HUES6 (cell line): ENCODE measurements around the gene ASTL.

ENCODE experiments used
- H3K27ac ChIP-seq: 2 replicates; pipeline ENCODE4 v1.7.0; 2013; ENCODE audit warnings: low read depth, mild to moderate bottlenecking, low read length, inconsistent platforms
- H3K27me3 ChIP-seq: 2 replicates; pipeline ENCODE4 v1.6.1; 2013; ENCODE audit warnings: low read length; ENCODE audit not compliant: control insufficient read depth, insufficient read depth
- H3K36me3 ChIP-seq: 2 replicates; pipeline ENCODE4 v1.6.1; 2013; ENCODE audit warnings: low read length; ENCODE audit not compliant: control insufficient read depth, insufficient read depth
- H3K4me1 ChIP-seq: 2 replicates; pipeline ENCODE4 v1.6.1; 2013; ENCODE audit warnings: low read length; ENCODE audit not compliant: control insufficient read depth, insufficient read depth
- H3K4me3 ChIP-seq: 2 replicates; pipeline ENCODE4 v1.5.1; 2013; ENCODE audit warnings: low read depth, low read length
- H3K9ac ChIP-seq: one replicate; pipeline ENCODE4 v1.6.1; 2013; ENCODE audit warnings: mild to moderate bottlenecking, low read length
- H3K9me3 ChIP-seq: 2 replicates; pipeline ENCODE4 v1.6.1; 2013; ENCODE audit warnings: low read depth, low read length; ENCODE audit not compliant: control insufficient read depth, insufficient read depth

The ASTL gene

DNA sequence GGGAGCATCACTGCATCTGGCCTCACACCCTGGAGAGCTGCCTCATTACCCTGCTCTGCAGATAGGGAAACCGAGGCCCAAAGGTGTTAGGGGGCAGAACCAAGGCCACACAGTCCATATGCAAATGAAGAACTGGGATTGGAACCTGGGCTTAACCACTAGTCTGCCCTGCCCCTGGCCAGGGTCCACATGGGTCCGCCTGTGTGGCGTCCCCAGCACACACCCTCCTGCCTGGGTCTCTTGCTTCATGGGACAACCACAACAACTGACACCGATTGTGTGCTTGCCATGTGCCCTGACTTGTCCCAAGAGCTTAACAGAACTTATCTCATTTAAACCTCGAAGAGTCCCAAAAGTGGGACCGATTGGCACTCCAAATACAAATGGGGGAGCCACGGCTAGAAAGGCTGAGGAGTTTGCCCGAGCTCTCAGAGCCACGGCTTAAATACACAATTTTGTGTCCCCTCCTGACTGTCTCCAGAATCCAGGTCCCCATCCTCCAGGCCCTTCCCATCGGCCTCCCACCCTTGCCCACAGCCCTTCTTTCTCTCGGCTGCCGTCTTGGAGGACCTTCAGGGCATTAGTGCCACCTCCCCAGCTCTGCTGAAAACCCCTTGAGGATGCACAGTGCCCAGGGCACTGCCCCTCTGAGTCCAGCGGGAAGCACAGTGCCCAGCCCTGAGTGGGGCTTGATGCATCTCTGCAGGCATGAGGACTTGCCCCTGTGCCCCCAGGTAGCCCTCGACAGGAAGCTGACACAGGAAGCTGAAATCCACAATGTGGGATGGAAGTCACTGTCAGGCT is 12.7 kb upstream of the ASTL start:
- no peak overlapping the region for H3K27ac ChIP-seq
- no peak overlapping the region for H3K9ac ChIP-seq
- H3K4me3 ChIP-seq, result no peak overlapping the region
- H3K9me3 ChIP-seq, result no peaks in the 10 kb centered on the region
- H3K4me1 ChIP-seq, result peaks cover 36% of the 10 kb centered on the region
- peaks cover 14% of the 10 kb centered on the region for H3K27me3 ChIP-seq
- no peaks in the 10 kb centered on the region for H3K36me3 ChIP-seq

DNA sequence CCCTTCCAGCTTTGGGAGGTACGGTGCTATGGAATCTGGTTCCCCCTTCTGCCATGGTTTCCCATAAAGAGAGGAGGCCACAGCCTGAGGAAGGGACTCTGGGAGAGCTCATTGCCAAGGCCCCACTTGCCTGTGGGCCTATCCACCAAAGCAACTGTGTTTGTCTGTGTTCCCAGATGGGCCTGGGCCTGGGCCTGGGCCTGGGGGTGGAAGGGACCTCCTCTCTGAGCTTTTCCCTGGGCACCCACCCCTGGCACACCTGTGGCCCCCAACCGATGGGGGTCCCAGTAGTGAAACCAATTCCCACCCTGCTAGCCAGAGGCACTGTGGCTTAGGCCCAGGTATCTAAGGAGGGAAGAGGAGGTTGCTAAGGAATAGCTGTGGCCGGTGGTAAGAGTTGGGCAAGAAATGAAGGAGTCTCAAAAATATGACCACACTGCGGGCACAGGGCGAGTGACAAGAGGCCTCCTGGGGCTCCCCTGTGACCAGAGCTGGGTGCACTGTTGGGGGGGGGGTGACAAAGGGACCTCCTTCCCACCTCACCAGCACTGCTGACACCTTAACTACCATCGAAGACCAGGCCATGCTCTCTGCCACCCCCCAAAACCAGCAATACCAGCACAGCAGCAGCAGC is 11.8 kb upstream of the ASTL start:
- no peak overlapping the region for H3K4me3 ChIP-seq
- no peak overlapping the region for H3K27ac ChIP-seq
- H3K27me3 ChIP-seq, result peaks cover 23% of the 10 kb centered on the region
- no peak overlapping the region for H3K9ac ChIP-seq
- no peaks in the 10 kb centered on the region for H3K36me3 ChIP-seq
- H3K9me3 ChIP-seq, result no peaks in the 10 kb centered on the region
- peaks cover 41% of the 10 kb centered on the region for H3K4me1 ChIP-seq

GRCh38 chr2:96148410-96149217 is 10.3 kb upstream of the ASTL start:
- H3K36me3 ChIP-seq, result no peaks in the 10 kb centered on the region
- no peak overlapping the region for H3K27ac ChIP-seq
- peaks cover 45% of the 10 kb centered on the region for H3K4me1 ChIP-seq
- H3K9ac ChIP-seq, result no peak overlapping the region
- H3K4me3 ChIP-seq, result no peak overlapping the region
- peaks cover 38% of the 10 kb centered on the region for H3K27me3 ChIP-seq
- no peaks in the 10 kb centered on the region for H3K9me3 ChIP-seq

- Histone ChIP-seq H3K27ac (no peak overlapping the region), H3K9ac (no peak overlapping the region), H3K36me3 (no peaks in the 10 kb centered on the region), H3K4me3 (no peak overlapping the region), H3K27me3 (peaks cover 39% of the 10 kb centered on the region), H3K9me3 (no peaks in the 10 kb centered on the region), H3K4me1 (peaks cover 45% of the 10 kb centered on the region)
These were observed 9.4 kb upstream of the ASTL start for GRCh38 chr2:96147593-96148201.

- Histone ChIP-seq H3K4me3 (no peak overlapping the region), H3K4me1 (peaks cover 40% of the 10 kb centered on the region), H3K27ac (no peak overlapping the region), H3K27me3 (peaks cover 39% of the 10 kb centered on the region), H3K9me3 (no peaks in the 10 kb centered on the region), H3K36me3 (no peaks in the 10 kb centered on the region), H3K9ac (no peak overlapping the region)
These were observed 8.7 kb upstream of the ASTL start for GRCh38 chr2:96146881-96147592.

DNA sequence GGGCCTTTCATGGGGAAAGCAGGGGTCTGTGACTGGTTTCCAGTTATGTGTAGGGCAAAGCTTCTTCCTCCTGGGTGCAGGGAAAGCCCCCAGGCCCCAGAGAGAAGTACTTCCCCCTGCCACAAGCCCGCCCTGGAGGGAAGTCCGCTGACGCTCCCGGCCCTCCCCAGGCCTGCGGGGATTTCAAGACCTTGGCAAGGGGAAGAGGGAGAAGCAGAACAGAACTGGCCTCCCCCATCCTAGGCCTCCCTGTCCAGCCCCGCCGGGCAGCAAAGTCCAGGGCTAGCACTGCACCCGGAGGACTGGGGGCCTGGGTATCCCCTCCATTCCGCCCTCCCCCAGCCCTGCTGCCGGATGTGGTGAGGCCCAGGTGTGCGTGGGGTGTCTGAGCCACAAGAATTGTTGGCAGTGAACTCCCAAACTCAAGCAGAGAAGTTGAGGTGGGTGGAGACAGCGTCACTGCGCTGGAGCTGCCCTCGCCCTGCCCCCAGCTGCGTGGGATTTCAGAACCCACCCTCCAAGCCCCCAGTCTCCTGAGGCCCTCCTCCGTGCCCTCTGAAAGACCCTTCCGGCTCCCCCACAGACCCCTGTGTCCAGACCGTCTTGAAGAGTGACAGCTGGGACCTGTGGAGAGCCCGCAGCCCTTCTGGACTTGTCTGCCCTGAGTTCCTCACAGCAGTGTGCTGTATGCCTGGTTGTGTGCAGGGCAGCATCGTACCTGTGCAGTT is 8.0 kb upstream of the ASTL start:
- Histone ChIP-seq H3K9me3 (no peaks in the 10 kb centered on the region), H3K4me1 (peaks cover 39% of the 10 kb centered on the region), H3K27ac (no peak overlapping the region), H3K36me3 (no peaks in the 10 kb centered on the region), H3K9ac (no peak overlapping the region), H3K4me3 (no peak overlapping the region), H3K27me3 (peaks cover 39% of the 10 kb centered on the region)

GRCh38 chr2:96145848-96146152 is 7.5 kb upstream of the ASTL start:
- Histone ChIP-seq H3K4me1 (peaks cover 39% of the 10 kb centered on the region), H3K36me3 (no peaks in the 10 kb centered on the region), H3K27me3 (peaks cover 39% of the 10 kb centered on the region), H3K4me3 (peak overlapping the region; percentile 52; the same call in 1 of the 2 replicates), H3K9me3 (no peaks in the 10 kb centered on the region), H3K9ac (no peak overlapping the region), H3K27ac (no peak overlapping the region)

- Histone ChIP-seq H3K36me3 (no peaks in the 10 kb centered on the region), H3K27ac (no peak within 1 kb of the TSS), H3K9me3 (no peaks in the 10 kb centered on the region), H3K4me3 (peak within 1 kb of the TSS; percentile 52), H3K4me1 (peaks cover 39% of the 10 kb centered on the region), H3K9ac (peak within 1 kb of the TSS; percentile 57), H3K27me3 (peaks cover 39% of the 10 kb centered on the region)
These were observed 6.9 kb upstream of the ASTL start, which contains the start of gene DUSP2 for GRCh38 chr2:96145036-96145847. TSS of gene DUSP2 (minus strand) at chr2:96145440. CDS start at chr2:96145354, 86 bp downstream.

- Histone ChIP-seq H3K27ac (no peak overlapping the region), H3K9me3 (no peaks in the 10 kb centered on the region), H3K4me3 (peak overlapping the region; percentile 52), H3K9ac (peak overlapping the region; percentile 57), H3K27me3 (peaks cover 39% of the 10 kb centered on the region), H3K36me3 (no peaks in the 10 kb centered on the region), H3K4me1 (peaks cover 39% of the 10 kb centered on the region)
These were observed 6.3 kb upstream of the ASTL start for GRCh38 chr2:96144481-96145035.
